NB4 (cell line): ENCODE measurements around the gene KCNQ5.

Source experiments
- POLR2A ChIP-seq: IDR thresholded peaks from 2 replicates; pipeline ENCODE4 v1.6.1; 2011; ENCODE audit warnings: mild to moderate bottlenecking; ENCODE audit not compliant: insufficient read length; ENCODE audit errors: extremely low read depth
- TF ChIP-seq, protein P1 (sequence below): IDR thresholded peaks from one replicate; pipeline ENCODE4 v1.5.1; 2012; ENCODE audit warnings: low read depth, low read length

DNA sequence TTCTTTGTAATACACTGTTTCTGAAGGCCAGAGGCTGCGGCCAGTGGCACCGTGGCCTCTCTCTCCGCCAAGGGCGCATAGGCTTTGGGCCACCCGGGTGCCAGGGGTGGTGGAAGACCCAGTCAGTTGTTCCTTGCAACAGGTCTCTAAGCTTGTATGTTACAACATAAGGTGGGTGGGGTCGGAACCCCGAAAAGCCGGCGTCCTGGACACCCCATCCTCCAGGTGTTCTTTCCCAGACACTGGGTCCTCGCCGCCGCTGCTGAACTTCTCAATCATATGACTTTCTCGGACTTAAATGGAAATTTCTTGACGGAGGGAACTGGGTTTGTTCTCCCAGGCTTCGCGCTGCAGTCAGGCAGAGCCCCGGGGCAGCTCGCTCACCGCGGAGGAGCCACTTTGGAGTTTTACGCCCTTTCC lies 983 bp upstream of the KCNQ5 start:
- TF ChIP-seq, protein P1, sequence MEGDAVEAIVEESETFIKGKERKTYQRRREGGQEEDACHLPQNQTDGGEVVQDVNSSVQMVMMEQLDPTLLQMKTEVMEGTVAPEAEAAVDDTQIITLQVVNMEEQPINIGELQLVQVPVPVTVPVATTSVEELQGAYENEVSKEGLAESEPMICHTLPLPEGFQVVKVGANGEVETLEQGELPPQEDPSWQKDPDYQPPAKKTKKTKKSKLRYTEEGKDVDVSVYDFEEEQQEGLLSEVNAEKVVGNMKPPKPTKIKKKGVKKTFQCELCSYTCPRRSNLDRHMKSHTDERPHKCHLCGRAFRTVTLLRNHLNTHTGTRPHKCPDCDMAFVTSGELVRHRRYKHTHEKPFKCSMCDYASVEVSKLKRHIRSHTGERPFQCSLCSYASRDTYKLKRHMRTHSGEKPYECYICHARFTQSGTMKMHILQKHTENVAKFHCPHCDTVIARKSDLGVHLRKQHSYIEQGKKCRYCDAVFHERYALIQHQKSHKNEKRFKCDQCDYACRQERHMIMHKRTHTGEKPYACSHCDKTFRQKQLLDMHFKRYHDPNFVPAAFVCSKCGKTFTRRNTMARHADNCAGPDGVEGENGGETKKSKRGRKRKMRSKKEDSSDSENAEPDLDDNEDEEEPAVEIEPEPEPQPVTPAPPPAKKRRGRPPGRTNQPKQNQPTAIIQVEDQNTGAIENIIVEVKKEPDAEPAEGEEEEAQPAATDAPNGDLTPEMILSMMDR = no peak
- TF ChIP-seq POLR2A = no peak
